Measurements from ENCODE around the gene PIGZ.

Gene PIGZ

GRCh38 chr3:196985298-196985697 is 16.7 kb upstream of the PIGZ start:
- H3K14ac ChIP-seq (ENCODE audit: low read length), result no peak overlapping the region
- no peaks in the 10 kb centered on the region for H3K9me3 ChIP-seq (ENCODE audit: insufficient read depth, low read depth, low read length)
- no peak overlapping the region for H3K18ac ChIP-seq (ENCODE audit: low read length)
- WGBS (ENCODE audit: extremely low coverage, insufficient coverage, insufficient read length), result no CpG with 5 or more reads among the region's 6 CpGs
- no peak overlapping the region for H2BK120ac ChIP-seq (ENCODE audit: insufficient read depth, low read length, poor library complexity)
- H3K79me1 ChIP-seq (ENCODE audit: low read length), result no peaks in the 10 kb centered on the region
- no peak overlapping the region for H2BK5ac ChIP-seq (ENCODE audit: low read depth, low read length, poor library complexity)
- no peak overlapping the region for H3K4me2 ChIP-seq (ENCODE audit: low read length)
- no peak overlapping the region for H3K9ac ChIP-seq (ENCODE audit: low read length)
- no peak for DNase-seq
- no peak overlapping the region for H3K4me3 ChIP-seq (ENCODE audit: low read depth, low read length)
- no peak overlapping the region for H2AFZ ChIP-seq (ENCODE audit: insufficient read depth, low read length, poor library complexity)
- H3K4ac ChIP-seq (ENCODE audit: low read depth, low read length), result no peak overlapping the region
- no peak overlapping the region for H3K27ac ChIP-seq (ENCODE audit: low read depth, low read length)
- no peaks in the 10 kb centered on the region for H3K79me2 ChIP-seq (ENCODE audit: control insufficient read depth, insufficient read depth, low read length, poor library complexity)
- no peak overlapping the region for H2BK12ac ChIP-seq (ENCODE audit: low read length)
- H4K12ac ChIP-seq (ENCODE audit: low read depth, low read length), result no peak overlapping the region
- H4K91ac ChIP-seq (ENCODE audit: low read depth, low read length), result no peak overlapping the region
- no peaks in the 10 kb centered on the region for H3K27me3 ChIP-seq (ENCODE audit: insufficient read depth, low read length)
- H3K36me3 ChIP-seq (ENCODE audit: control insufficient read depth in 1 of 2, insufficient read depth in 2 of 2, low read length in 2 of 2), result no peaks in the 10 kb centered on the region
- H4K8ac ChIP-seq (ENCODE audit: low read depth, low read length), result no peak overlapping the region
- no peaks in the 10 kb centered on the region for H3K4me1 ChIP-seq (ENCODE audit: control insufficient read depth in 1 of 2, insufficient read depth in 2 of 2, low read length in 2 of 2)
- no peak overlapping the region for H3K23ac ChIP-seq (ENCODE audit: low read length)
- H2AK5ac ChIP-seq (ENCODE audit: low read length), result no peak overlapping the region

DNA sequence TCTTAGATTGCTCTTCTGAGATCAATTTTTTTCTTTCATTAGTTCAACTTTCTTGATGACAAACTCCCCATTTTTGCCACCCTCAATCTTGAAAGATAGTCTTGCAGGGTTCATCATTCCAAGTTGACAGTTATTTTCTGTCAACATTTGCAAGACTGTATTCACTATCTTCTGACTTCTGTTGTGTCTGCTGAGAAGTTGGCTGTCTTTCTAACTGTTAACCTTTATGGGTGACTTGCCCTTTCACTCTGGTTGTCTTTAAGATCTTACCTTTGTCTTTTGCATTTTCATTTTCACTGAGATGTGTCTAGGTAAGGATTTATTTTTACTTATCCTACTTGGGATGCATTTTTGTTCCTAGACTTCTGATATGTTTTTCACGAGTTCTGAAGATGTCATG is 14.6 kb upstream of the PIGZ start:
- Histone ChIP-seq H2BK12ac (ENCODE audit: low read length) (no peak overlapping the region), H3K9ac (ENCODE audit: low read length) (no peak overlapping the region), H3K9me3 (ENCODE audit: insufficient read depth, low read depth, low read length) (no peaks in the 10 kb centered on the region), H3K27ac (ENCODE audit: low read depth, low read length) (no peak overlapping the region), H3K36me3 (ENCODE audit: control insufficient read depth in 1 of 2, insufficient read depth in 2 of 2, low read length in 2 of 2) (no peaks in the 10 kb centered on the region), H3K27me3 (ENCODE audit: insufficient read depth, low read length) (no peaks in the 10 kb centered on the region), H3K79me2 (ENCODE audit: control insufficient read depth, insufficient read depth, low read length, poor library complexity) (no peaks in the 10 kb centered on the region), H2AK5ac (ENCODE audit: low read length) (no peak overlapping the region), H2BK120ac (ENCODE audit: insufficient read depth, low read length, poor library complexity) (no peak overlapping the region), H3K14ac (ENCODE audit: low read length) (no peak overlapping the region), H3K4me3 (ENCODE audit: low read depth, low read length) (no peak overlapping the region), H3K4me1 (ENCODE audit: control insufficient read depth in 1 of 2, insufficient read depth in 2 of 2, low read length in 2 of 2) (no peaks in the 10 kb centered on the region), H3K23ac (ENCODE audit: low read length) (no peak overlapping the region), H4K91ac (ENCODE audit: low read depth, low read length) (no peak overlapping the region), H4K12ac (ENCODE audit: low read depth, low read length) (no peak overlapping the region), H3K4me2 (ENCODE audit: low read length) (no peak overlapping the region), H3K79me1 (ENCODE audit: low read length) (no peaks in the 10 kb centered on the region), H4K8ac (ENCODE audit: low read depth, low read length) (no peak overlapping the region), H3K18ac (ENCODE audit: low read length) (no peak overlapping the region), H3K4ac (ENCODE audit: low read depth, low read length) (no peak overlapping the region), H2AFZ (ENCODE audit: insufficient read depth, low read length, poor library complexity) (no peak overlapping the region), H2BK5ac (ENCODE audit: low read depth, low read length, poor library complexity) (no peak overlapping the region)
- DNase-seq, result no peak
- WGBS (ENCODE audit: extremely low coverage, insufficient coverage, insufficient read length), result no CpG with 5 or more reads among the region's 1 CpG

GRCh38 chr3:196981657-196982056 is 13.0 kb upstream of the PIGZ start:
- DNase-seq, result no peak
- no CpG with 5 or more reads among the region's 13 CpGs for WGBS (ENCODE audit: extremely low coverage, insufficient coverage, insufficient read length)

DNA sequence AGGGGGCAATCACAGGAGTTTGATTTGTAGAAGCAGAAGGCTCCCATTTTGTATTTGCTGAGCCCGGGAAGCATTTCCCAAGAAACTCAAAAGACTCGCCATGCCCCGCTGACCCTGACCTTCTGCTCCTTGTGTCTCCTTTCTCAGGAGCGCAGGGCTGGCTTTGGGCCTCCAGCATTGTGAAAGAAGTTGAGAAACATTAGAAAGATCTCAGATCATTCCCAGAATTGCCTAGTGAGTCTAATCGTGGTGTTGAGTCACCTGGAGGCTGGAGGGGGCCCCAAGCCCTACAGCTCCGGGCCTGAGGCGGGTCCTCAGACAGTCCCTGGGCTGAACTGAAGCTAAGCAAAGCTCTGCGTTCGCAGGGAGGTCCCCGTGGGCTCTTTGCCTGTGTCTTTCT is 10.9 kb upstream of the PIGZ start:
- no peaks in the 10 kb centered on the region for H3K79me1 ChIP-seq (ENCODE audit: low read length)
- WGBS (ENCODE audit: extremely low coverage, insufficient coverage, insufficient read length), result no CpG with 5 or more reads among the region's 10 CpGs
- no peak overlapping the region for H4K91ac ChIP-seq (ENCODE audit: low read depth, low read length)
- H2AK5ac ChIP-seq (ENCODE audit: low read length), result no peak overlapping the region
- no peak overlapping the region for H3K4me2 ChIP-seq (ENCODE audit: low read length)
- H3K4me3 ChIP-seq (ENCODE audit: low read depth, low read length), result no peak overlapping the region
- H3K4ac ChIP-seq (ENCODE audit: low read depth, low read length), result no peak overlapping the region
- no peak overlapping the region for H3K9ac ChIP-seq (ENCODE audit: low read length)
- H3K27ac ChIP-seq (ENCODE audit: low read depth, low read length), result no peak overlapping the region
- H2BK5ac ChIP-seq (ENCODE audit: low read depth, low read length, poor library complexity), result no peak overlapping the region
- H3K4me1 ChIP-seq (ENCODE audit: control insufficient read depth in 1 of 2, insufficient read depth in 2 of 2, low read length in 2 of 2), result no peaks in the 10 kb centered on the region
- H3K14ac ChIP-seq (ENCODE audit: low read length), result no peak overlapping the region
- no peaks in the 10 kb centered on the region for H3K27me3 ChIP-seq (ENCODE audit: insufficient read depth, low read length)
- peak; percentile 76 to 79 for DNase-seq
- H2BK120ac ChIP-seq (ENCODE audit: insufficient read depth, low read length, poor library complexity), result no peak overlapping the region
- no peak overlapping the region for H4K12ac ChIP-seq (ENCODE audit: low read depth, low read length)
- no peaks in the 10 kb centered on the region for H3K36me3 ChIP-seq (ENCODE audit: control insufficient read depth in 1 of 2, insufficient read depth in 2 of 2, low read length in 2 of 2)
- no peaks in the 10 kb centered on the region for H3K79me2 ChIP-seq (ENCODE audit: control insufficient read depth, insufficient read depth, low read length, poor library complexity)
- H2BK12ac ChIP-seq (ENCODE audit: low read length), result no peak overlapping the region
- H3K9me3 ChIP-seq (ENCODE audit: insufficient read depth, low read depth, low read length), result no peaks in the 10 kb centered on the region
- H4K8ac ChIP-seq (ENCODE audit: low read depth, low read length), result no peak overlapping the region
- H2AFZ ChIP-seq (ENCODE audit: insufficient read depth, low read length, poor library complexity), result no peak overlapping the region
- no peak overlapping the region for H3K18ac ChIP-seq (ENCODE audit: low read length)
- H3K23ac ChIP-seq (ENCODE audit: low read length), result no peak overlapping the region

More at GRCh38 chr3:196981657-196982056, 13.0 kb upstream of the PIGZ start:
- H3K27ac ChIP-seq (ENCODE audit: low read depth, low read length), result no peak overlapping the region
- H2AFZ ChIP-seq (ENCODE audit: insufficient read depth, low read length, poor library complexity), result no peak overlapping the region
- no peaks in the 10 kb centered on the region for H3K36me3 ChIP-seq (ENCODE audit: control insufficient read depth in 1 of 2, insufficient read depth in 2 of 2, low read length in 2 of 2)
- no peak overlapping the region for H4K12ac ChIP-seq (ENCODE audit: low read depth, low read length)
- no peak overlapping the region for H3K4me3 ChIP-seq (ENCODE audit: low read depth, low read length)
- H3K9me3 ChIP-seq (ENCODE audit: insufficient read depth, low read depth, low read length), result no peaks in the 10 kb centered on the region
- H3K9ac ChIP-seq (ENCODE audit: low read length), result no peak overlapping the region
- no peaks in the 10 kb centered on the region for H3K79me2 ChIP-seq (ENCODE audit: control insufficient read depth, insufficient read depth, low read length, poor library complexity)
- no peak overlapping the region for H3K4ac ChIP-seq (ENCODE audit: low read depth, low read length)
- H3K4me1 ChIP-seq (ENCODE audit: control insufficient read depth in 1 of 2, insufficient read depth in 2 of 2, low read length in 2 of 2), result no peaks in the 10 kb centered on the region
- H4K91ac ChIP-seq (ENCODE audit: low read depth, low read length), result no peak overlapping the region
- H2BK5ac ChIP-seq (ENCODE audit: low read depth, low read length, poor library complexity), result no peak overlapping the region
- H4K8ac ChIP-seq (ENCODE audit: low read depth, low read length), result no peak overlapping the region
- no peak overlapping the region for H3K23ac ChIP-seq (ENCODE audit: low read length)
- H2BK120ac ChIP-seq (ENCODE audit: insufficient read depth, low read length, poor library complexity), result no peak overlapping the region
- H3K4me2 ChIP-seq (ENCODE audit: low read length), result no peak overlapping the region
- H3K27me3 ChIP-seq (ENCODE audit: insufficient read depth, low read length), result no peaks in the 10 kb centered on the region
- no peak overlapping the region for H2BK12ac ChIP-seq (ENCODE audit: low read length)
- H3K18ac ChIP-seq (ENCODE audit: low read length), result no peak overlapping the region
- H2AK5ac ChIP-seq (ENCODE audit: low read length), result no peak overlapping the region
- no peak overlapping the region for H3K14ac ChIP-seq (ENCODE audit: low read length)
- H3K79me1 ChIP-seq (ENCODE audit: low read length), result no peaks in the 10 kb centered on the region
